Activated CD4-positive, alpha-beta T cell treated with anti-CD3 and anti-CD28 coated beads, Interleukin-2, Interleukin-4, amounts not matched to agents 100 ng/mL and 50 ng/mL, durations not matched to agents 16 hours and 8 hours (primary cell): ENCODE data around the gene PACRG.

Experiments
- DNase-seq: peaks from one replicate; pipeline ENCODE4 v3.0.0-alpha.2; 2020; ENCODE audit warnings: low spot score

The PACRG gene

GRCh38 chr6:163085861-163086623 lies 358.3 kb downstream of the PACRG start:
- DNase-seq = no peak

- no peak for DNase-seq
Measured at GRCh38 chr6:163086624-163086920, 358.8 kb downstream of the PACRG start.

GRCh38 chr6:163087981-163088380 lies 360.2 kb downstream of the PACRG start:
- DNase-seq = no peak

GRCh38 chr6:163092876-163093275 lies 365.1 kb downstream of the PACRG start:
- DNase-seq = no peak

GRCh38 chr6:163094881-163095280 lies 367.1 kb downstream of the PACRG start:
- no peak for DNase-seq

GRCh38 chr6:163095401-163095800 lies 367.6 kb downstream of the PACRG start:
- DNase-seq = no peak

GRCh38 chr6:163098827-163099479 lies 371.2 kb downstream of the PACRG start:
- no peak for DNase-seq

- no peak for DNase-seq
Measured at GRCh38 chr6:163099621-163100171, 371.9 kb downstream of the PACRG start.

- DNase-seq = no peak
Measured at GRCh38 chr6:163100259-163100658, 372.5 kb downstream of the PACRG start.

- no peak for DNase-seq
Measured at GRCh38 chr6:163113358-163113962, 385.7 kb downstream of the PACRG start.

- no peak for DNase-seq
Measured at GRCh38 chr6:163118941-163119340, 391.2 kb downstream of the PACRG start.

- no peak for DNase-seq
Measured at GRCh38 chr6:163120223-163120622, 392.4 kb downstream of the PACRG start.

- no peak for DNase-seq
Measured at GRCh38 chr6:163121270-163121669, 393.5 kb downstream of the PACRG start.

- DNase-seq = no peak
Measured at GRCh38 chr6:163122365-163122764, 394.6 kb downstream of the PACRG start.

GRCh38 chr6:163123098-163123497 lies 395.3 kb downstream of the PACRG start:
- no peak for DNase-seq

GRCh38 chr6:163126741-163127140 lies 399.0 kb downstream of the PACRG start:
- DNase-seq = no peak

- no peak for DNase-seq
Measured at GRCh38 chr6:163127587-163127986, 399.8 kb downstream of the PACRG start.

- no peak for DNase-seq
Measured at GRCh38 chr6:163128324-163128723, 400.6 kb downstream of the PACRG start.

- no peak for DNase-seq
Measured at GRCh38 chr6:163132050-163132750, 404.4 kb downstream of the PACRG start.

GRCh38 chr6:163133017-163133416 lies 405.2 kb downstream of the PACRG start:
- no peak for DNase-seq

GRCh38 chr6:163133691-163134090 lies 405.9 kb downstream of the PACRG start:
- DNase-seq = no peak

GRCh38 chr6:163136681-163137397 lies 409.1 kb downstream of the PACRG start:
- DNase-seq = no peak
